HFF-Myc (cell line): Measurements from ENCODE around the gene FBN2.
"Not testable (repeated sequence)": the region's sequence is repeated elsewhere in the genome, so short reads cannot be mapped to it uniquely, and the experiment has no call there.

Source experiments
- DNase-seq: peaks from one replicate; pipeline ENCODE4 v3.0.0-alpha.2; 2011; ENCODE audit warnings: low read depth; ENCODE audit errors: extremely low read depth
- H3K4me3 ChIP-seq: replicated peaks from 2 replicates; pipeline ENCODE4 v1.5.1; 2011; ENCODE audit warnings: low read depth, mild to moderate bottlenecking, control low read depth, low read length
- TF ChIP-seq, protein P1 (sequence below): IDR thresholded peaks from 2 replicates; pipeline ENCODE4 v1.5.1; 2012; ENCODE audit warnings: mild to moderate bottlenecking, low read depth, low read length, control low read depth; ENCODE audit errors: missing control alignments

The FBN2 gene

GRCh38 chr5:128522336-128522735 is 15.7 kb downstream of the FBN2 start:
- no peak for DNase-seq
- TF ChIP-seq, protein P1, sequence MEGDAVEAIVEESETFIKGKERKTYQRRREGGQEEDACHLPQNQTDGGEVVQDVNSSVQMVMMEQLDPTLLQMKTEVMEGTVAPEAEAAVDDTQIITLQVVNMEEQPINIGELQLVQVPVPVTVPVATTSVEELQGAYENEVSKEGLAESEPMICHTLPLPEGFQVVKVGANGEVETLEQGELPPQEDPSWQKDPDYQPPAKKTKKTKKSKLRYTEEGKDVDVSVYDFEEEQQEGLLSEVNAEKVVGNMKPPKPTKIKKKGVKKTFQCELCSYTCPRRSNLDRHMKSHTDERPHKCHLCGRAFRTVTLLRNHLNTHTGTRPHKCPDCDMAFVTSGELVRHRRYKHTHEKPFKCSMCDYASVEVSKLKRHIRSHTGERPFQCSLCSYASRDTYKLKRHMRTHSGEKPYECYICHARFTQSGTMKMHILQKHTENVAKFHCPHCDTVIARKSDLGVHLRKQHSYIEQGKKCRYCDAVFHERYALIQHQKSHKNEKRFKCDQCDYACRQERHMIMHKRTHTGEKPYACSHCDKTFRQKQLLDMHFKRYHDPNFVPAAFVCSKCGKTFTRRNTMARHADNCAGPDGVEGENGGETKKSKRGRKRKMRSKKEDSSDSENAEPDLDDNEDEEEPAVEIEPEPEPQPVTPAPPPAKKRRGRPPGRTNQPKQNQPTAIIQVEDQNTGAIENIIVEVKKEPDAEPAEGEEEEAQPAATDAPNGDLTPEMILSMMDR, result no peak
- no peak overlapping the region for H3K4me3 ChIP-seq

DNA sequence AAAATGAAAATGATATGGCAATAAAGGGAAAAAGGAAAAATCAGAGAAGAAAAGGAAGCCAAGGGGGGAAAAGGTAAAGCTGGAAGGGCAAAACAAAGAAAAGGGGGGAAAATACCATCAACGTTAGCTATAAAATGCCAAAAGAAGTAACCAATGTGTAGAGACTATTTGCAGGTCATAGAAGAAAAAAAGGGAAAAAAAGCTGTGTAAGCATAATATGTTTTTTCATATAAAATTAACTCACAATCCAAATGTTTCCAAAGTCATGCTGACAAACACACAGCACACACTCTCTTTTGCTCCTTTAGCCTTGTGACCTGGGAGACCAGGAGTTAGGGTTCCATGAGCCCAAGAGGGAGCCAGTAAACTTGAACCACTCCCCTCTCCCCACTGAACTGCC is 18.2 kb downstream of the FBN2 start:
- no peak overlapping the region for H3K4me3 ChIP-seq
- TF ChIP-seq, protein P1, result no peak
- no peak for DNase-seq

DNA sequence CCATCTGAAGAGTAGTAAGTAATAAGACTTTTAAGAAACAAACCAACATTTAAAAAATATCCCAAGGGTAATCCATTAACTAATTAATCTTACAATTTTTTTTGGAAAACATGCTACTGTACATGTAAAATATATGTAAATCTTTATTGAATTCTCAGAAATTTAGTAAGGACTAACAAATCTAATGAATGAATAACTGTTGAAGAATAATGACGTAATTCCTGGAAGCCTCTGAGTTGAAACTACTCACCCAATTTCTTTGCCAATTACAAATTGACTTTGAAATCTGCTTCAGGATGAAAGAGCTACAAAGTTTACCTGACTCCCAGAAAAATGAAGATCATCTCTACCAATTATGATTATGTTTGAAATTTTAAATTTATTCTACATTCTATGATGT is 21.1 kb downstream of the FBN2 start:
- no peak for DNase-seq
- H3K4me3 ChIP-seq, result no peak overlapping the region
- TF ChIP-seq, protein P1, result no peak

GRCh38 chr5:128513806-128514205 is 24.2 kb downstream of the FBN2 start:
- TF ChIP-seq, protein P1, result no peak
- no peak for DNase-seq
- H3K4me3 ChIP-seq, result no peak overlapping the region

GRCh38 chr5:128512894-128513293 is 25.2 kb downstream of the FBN2 start:
- no peak for DNase-seq
- H3K4me3 ChIP-seq, result no peak overlapping the region
- TF ChIP-seq, protein P1, result no peak

DNA sequence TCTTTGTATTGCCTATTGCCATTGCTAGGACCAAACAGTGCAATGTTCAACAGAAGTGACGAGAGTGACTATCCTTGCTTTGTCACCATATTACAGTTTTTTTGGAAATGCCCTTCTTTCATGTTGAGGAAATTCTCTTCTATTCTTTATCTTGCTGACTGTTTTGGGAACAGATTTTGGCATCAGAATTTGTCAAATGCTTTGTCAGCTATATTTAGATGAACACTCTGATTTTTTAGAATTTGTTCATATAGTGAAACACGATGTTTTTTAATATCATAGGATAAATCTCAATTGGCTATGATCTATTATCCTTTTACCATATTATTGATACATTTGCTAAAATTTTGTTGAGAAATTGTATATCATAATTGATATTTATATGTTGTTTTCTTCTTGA is 31.4 kb downstream of the FBN2 start:
- TF ChIP-seq, protein P1, result no peak

DNA sequence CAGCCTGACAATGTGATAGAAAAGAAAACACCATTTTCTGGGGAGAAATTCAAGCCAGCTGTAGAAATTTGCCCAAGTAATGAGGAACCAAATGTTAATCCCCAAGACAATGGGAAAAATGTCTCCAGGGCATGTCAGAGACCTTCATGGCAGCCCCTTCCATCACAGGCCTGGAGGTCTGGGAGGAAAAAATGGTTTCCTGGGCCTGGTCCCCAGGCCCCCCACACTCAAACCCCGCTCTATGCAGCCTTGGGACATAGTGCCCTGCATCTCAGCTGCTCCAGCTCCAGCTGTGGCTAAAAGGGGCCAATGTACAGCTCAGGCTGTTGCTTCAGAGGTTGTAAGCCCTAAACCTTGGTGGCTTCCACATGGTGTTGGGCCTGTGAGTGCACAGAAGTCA is 34.3 kb downstream of the FBN2 start:
- DNase-seq, H3K4me3 ChIP-seq: not testable (repeated sequence)

More for the DNA sequence above, 31.4 kb downstream of the FBN2 start:
- DNase-seq, result no peak
- H3K4me3 ChIP-seq, result no peak overlapping the region
